Stimulated activated CD4-positive, alpha-beta T cell treated with anti-CD3 and anti-CD28 coated beads, Interleukin-15, amount 100 ng/mL, for 1 hour (primary cell): ENCODE results near the gene S100A1.
"Not testable (repeated sequence)": the region's sequence is repeated elsewhere in the genome, so short reads cannot be mapped to it uniquely, and the experiment has no call there.

Experiments
- DNase-seq, 2 donors: peaks; one replicate each; pipeline ENCODE4 v3.0.0-alpha.2; 2020; ENCODE audit warnings: low read depth in 1 of 2, low spot score in 1 of 2

The S100A1 gene

GRCh38 chr1:153627715-153628626 is at the start of gene S100A1:
Gene S100A1, plus strand, starts transcription at chr1:153628434. Its CDS starts 2,088 bp downstream, at chr1:153630522.
- DNase-seq = no peak

- DNase-seq = no peak
These were observed 49.7 kb upstream of the S100A1 start for GRCh38 chr1:153578490-153578889.

GRCh38 chr1:153578936-153579335 is 49.3 kb upstream of the S100A1 start:
- DNase-seq = no peak

GRCh38 chr1:153582836-153583235 is 45.4 kb upstream of the S100A1 start:
- not testable (repeated sequence) for DNase-seq

- not testable (repeated sequence) for DNase-seq
These were observed 44.7 kb upstream of the S100A1 start for GRCh38 chr1:153583514-153583913.

- DNase-seq = no peak
These were observed 44.3 kb upstream of the S100A1 start for GRCh38 chr1:153583976-153584375.

- no peak for DNase-seq
These were observed 43.2 kb upstream of the S100A1 start for GRCh38 chr1:153585006-153585405.

GRCh38 chr1:153586347-153586746 is 41.9 kb upstream of the S100A1 start:
- no peak for DNase-seq

- DNase-seq = no peak
These were observed 40.9 kb upstream of the S100A1 start for GRCh38 chr1:153587314-153587713.

GRCh38 chr1:153588033-153588432 is 40.2 kb upstream of the S100A1 start:
- not testable (repeated sequence) for DNase-seq

- DNase-seq = no peak
These were observed 39.8 kb upstream of the S100A1 start for GRCh38 chr1:153588482-153588881.

GRCh38 chr1:153592748-153593147 is 35.5 kb upstream of the S100A1 start:
- no peak for DNase-seq

GRCh38 chr1:153597206-153597605 is 31.0 kb upstream of the S100A1 start:
- no peak for DNase-seq

GRCh38 chr1:153598309-153599172 is 29.7 kb upstream of the S100A1 start:
- DNase-seq = no peak

- DNase-seq = no peak
These were observed 28.4 kb upstream of the S100A1 start for GRCh38 chr1:153599847-153600246.

- DNase-seq = no peak
These were observed 25.5 kb upstream of the S100A1 start for GRCh38 chr1:153602749-153603148.

- no peak for DNase-seq
These were observed 22.0 kb upstream of the S100A1 start for GRCh38 chr1:153606194-153606593.

- DNase-seq = no peak
These were observed 20.9 kb upstream of the S100A1 start for GRCh38 chr1:153607381-153607780.

GRCh38 chr1:153608089-153608682 is 20.0 kb upstream of the S100A1 start:
- DNase-seq = no peak

- DNase-seq = no peak
These were observed 19.3 kb upstream of the S100A1 start for GRCh38 chr1:153608742-153609584.

GRCh38 chr1:153609585-153609907 is 18.7 kb upstream of the S100A1 start:
- DNase-seq = no peak
